Renal cortex interstitium (tissue), 11 donors: ENCODE measurements around the gene TTLL6. TPM values are rescaled to one million over a fixed set of nuclear protein-coding genes. Genes with fewer than 3 reads are reported as not detected.

Source experiments
- DNase-seq, 11 donors: peaks; one replicate each; pipeline ENCODE4 v3.0.0-alpha.2; 2013; ENCODE audit warnings: low read depth in 9 of 11, low spot score in 4 of 11; ENCODE audit errors: extremely low read depth in 1 of 11
- polyA plus RNA-seq, 3 donors: library from polyadenylated mRNA; unstranded; fragments of 120-200 nt; gene quantifications; one replicate each; pipeline ENCODE4 v1.2.1, GENCODE V29; 2013; ENCODE audit not compliant: insufficient read length in 3 of 3

Gene TTLL6
- polyA plus RNA-seq, 3 donors: 0.44 to 0.54 (median 0.52) TPM

DNA sequence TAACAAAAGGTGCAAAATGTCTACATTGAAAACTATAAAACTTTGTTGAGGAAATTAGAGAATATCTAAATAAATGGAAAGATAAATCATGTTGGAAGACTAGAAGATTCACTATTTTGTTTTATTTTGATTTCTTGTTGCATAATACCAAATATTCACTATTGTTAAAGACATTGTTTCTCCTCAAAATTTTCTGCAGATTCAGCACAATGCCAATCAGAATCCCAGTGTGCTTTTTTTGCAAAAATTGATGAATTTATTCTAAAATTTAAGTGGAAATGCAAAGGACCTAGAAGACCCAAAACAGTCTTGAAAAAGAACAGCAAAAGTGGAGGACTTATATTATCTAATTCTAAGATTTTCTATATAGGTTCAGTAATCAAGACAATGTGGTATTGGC, 40.4 kb downstream of the TTLL6 start:
- DNase-seq: no peak

DNA sequence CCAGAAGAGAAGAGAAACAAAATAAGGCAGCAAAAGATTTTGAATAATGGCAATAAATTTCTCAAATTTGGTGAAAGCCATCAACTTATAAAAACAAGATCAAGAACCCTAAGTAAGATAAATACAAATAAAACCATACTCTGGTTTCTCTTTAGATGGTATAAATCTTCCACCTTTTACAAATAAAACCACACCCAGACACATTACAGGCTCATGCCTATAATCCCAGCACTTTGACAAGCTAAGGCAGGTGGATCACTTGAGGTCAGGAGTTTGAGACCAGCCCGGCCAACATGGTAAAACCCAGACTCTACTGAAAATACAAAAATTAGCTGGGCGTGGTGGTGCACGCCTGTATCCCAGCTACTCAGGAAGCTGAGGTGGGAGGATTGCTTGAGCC, 43.8 kb downstream of the TTLL6 start:
- DNase-seq: no peak

DNA sequence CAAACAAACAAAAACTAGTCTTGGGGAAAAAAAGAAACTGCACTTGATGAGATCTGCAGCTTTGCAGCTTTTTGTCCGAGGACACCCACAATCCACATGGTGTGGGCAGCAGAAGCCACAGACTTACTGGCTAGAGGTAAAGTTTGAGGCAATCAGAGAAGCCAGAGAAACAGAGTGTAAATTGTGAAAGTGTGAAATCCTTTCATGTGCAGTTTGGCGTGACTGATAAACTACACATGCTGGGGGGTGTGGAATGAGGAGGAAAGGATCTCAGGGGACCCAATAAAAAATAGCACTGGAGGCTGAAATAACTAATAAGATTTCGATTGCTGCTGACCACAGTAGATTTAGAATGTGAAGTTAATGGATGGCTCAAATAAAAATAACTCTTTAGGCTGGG, 46.1 kb downstream of the TTLL6 start:
- no peak for DNase-seq

DNA sequence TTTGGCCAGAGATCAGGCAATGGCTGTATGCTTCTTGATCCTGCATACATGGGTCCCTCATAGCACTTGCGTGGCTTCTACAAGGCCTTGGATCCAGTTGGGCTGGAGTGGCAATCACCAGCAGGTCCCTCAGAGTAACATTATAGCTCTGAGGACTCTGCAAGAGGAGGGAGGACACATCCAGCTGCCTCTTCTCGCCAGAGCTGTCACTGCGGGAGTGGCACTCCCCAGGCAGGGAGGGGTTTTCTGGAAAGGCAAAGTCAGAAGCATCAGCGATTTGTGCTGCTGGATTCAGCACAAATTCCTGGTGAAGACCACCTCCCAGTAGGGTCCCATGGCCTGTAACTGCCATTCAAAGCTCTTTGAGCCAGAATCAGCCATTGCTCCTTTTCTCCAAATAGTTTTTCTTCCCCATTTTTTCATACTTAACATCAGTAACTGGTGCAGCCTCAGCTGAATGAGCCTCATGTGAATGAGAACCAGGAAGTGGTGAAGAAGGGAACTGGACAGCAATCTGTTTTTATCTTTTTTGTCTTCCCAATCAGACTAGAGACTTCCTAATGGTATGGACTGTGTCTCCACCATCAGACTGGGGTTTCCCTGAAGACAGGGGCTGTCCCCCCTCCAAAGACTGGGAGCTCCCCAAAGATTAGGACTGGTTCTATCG, 47.9 kb downstream of the TTLL6 start:
- DNase-seq: no peak

DNA sequence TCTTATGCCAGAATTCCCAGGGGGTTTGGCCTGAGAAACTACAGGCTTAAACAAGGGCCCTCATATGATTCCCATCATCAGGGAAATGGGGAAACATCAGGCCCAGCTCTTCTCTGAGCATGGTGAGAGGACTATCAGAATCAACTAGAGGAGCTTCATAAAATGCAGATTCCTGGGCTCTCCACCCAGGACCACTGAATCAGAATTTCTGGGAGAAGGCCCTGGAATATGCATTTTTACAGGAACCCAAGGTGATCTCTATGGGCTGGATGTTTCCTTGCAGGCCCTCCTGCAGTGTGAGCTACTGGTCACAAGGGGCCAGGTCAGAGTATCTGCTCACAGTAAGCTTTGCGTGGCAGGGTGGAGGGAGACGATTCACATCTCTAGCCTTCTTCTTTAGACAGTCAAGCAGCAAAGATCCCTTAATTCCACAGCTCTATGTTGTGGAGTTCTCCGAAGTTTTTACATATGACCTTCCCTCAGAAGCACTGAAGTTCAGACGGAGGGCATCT, 49.7 kb downstream of the TTLL6 start:
- DNase-seq: no peak

DNA sequence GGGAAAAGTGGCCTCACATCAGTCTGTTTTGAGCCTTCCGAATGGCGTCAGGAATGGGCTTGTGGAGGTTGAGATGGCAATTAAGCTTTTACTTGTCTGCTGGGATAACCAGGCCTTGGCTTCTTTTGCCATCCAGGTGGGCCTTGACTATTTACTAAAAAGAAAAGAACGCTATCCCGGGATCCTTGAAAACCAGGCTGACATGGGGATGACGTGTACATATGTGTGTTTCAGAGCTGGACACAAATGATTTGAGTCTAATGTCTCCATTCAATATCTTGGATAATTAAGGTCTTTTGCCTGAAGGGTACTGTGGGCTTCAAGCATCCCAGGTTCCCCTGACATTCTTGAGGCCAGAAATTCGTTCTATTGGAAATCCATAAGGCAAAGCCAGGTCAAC, 55.9 kb downstream of the TTLL6 start:
- DNase-seq: no peak

DNA sequence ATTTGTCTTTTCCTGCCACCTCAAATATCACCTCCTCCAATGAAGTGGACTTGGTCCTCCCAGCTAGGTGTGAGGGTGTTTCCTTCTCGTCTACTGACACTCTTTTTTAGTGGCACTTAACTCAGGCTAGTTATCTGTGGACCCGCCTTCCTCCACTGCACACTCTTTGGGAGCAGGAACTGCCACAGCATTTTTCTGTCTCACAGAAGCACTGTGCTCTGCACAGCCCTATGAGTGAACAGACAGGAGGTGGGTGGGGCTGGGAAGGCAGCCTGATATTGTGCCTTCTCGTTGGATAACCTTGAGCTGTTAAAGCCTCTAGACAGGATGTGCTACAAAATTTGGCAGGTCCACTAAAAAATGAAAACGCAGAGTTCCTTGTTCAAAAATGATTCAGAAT, 56.6 kb downstream of the TTLL6 start:
- DNase-seq: no peak

DNA sequence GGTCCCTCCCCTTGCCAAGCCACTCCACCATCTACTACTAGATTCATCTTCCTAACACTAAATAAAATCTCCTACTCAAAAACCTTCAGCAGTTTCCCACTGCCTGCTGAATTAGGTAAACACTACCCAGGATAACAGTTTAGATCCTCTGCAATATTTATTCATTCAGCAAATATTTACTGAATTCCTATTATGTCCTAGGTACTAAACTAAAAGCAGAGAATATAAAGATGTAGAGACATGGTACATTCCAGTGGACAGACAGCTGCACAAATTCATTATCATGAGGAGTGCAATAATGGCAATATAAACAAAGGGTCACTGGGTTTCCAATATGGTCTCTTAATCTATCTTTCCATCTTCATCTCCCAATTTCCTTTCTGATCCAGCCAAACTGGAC, 57.7 kb downstream of the TTLL6 start:
- no peak for DNase-seq

DNA sequence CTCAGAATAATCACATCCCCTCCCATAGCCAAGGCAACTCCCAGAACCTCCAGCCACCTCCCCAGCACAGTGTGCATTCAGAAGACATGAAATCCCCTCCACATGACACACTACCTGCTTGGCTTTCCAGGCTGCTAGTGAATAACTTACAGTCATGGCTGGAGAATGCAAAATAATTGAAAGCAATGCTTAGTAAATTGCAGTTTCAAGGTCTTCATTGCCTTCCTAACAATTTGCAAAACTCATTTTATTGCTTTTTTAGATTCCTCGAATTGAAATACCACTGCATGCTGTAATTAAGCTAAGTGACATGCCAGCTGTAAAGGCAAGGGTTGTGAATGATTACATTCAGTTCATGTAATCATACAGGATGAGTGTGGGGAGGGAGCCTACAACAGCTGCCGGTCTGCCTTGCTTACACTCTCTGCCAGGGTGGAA, 59.5 kb downstream of the TTLL6 start:
- no peak for DNase-seq

DNA sequence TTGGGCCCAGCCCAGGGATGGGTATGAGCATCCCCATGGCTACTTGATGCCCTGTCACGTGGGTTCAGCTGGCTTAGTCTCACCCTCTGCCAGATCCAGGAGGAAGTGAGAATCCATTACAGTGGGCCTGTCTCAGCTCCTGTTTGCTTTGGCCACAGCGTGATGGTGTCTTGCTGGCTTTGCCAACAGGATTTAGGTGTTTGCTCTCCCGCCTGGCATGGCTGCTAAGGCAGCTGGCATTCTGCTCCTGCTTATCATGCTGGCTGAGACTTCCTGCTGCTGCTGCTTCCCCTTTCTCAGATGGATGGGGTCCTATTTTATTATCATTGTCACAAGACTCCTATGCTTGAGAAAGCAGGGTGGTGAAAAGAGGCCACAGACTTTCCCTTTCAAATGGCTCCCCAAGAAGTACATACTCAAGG, 60.2 kb downstream of the TTLL6 start:
- DNase-seq: no peak

DNA sequence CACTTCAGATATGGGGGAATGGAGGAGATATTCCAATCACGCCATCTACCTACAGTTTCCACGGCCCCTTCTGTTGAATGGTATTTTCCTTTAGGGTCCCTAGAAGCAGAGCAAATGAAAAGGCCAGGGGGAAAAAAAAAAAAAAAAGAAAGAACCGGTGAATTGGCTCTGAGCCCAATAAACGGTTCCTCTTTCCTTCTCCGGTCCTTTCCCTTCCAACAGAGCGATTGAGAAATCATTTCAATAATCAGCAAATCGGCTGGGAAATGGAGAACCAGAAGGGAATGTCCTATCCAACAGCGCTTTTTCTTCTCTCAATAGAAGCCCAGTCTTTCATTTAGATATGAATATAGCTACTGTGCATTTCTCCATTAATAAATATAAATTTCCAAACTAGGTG, 61.7 kb downstream of the TTLL6 start:
- no peak for DNase-seq

DNA sequence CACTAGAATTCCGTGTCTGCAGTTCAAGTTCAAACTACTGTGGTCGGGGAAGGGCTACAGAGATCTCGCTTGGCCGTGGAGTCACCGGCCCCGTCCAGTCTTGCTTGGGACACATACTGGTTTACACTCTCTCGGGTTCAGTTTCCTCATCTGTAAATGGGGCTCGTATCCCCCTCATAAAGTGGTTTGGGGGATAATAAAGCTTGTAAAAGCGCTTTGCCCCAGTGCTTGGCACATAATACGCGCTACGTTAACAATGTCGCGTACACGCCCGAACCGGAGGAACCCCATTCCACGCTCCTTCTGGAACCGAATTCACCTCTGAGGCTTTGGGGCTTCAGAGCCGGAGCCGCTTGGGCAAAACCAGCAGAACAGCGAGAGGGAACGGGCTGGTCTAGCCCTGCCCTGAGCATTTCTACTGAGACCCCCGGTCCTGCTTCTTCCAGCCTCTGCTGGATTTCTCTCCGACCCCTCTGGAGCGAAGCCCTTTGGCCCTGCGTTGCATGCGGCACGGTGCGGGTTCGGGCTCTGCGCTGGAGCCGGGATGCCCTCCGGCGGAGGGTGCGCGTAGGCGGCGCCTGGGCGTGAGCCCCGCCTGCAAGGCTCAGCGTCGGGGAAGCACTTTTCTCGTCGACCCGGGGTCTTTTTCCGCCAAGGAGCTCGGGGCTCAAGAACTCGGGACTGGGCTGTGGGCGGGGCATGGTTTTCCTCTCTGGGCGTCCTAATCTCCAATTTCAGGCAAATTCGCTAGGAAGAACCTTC, 62.3 kb downstream of the TTLL6 start:
- DNase-seq: no peak

DNA sequence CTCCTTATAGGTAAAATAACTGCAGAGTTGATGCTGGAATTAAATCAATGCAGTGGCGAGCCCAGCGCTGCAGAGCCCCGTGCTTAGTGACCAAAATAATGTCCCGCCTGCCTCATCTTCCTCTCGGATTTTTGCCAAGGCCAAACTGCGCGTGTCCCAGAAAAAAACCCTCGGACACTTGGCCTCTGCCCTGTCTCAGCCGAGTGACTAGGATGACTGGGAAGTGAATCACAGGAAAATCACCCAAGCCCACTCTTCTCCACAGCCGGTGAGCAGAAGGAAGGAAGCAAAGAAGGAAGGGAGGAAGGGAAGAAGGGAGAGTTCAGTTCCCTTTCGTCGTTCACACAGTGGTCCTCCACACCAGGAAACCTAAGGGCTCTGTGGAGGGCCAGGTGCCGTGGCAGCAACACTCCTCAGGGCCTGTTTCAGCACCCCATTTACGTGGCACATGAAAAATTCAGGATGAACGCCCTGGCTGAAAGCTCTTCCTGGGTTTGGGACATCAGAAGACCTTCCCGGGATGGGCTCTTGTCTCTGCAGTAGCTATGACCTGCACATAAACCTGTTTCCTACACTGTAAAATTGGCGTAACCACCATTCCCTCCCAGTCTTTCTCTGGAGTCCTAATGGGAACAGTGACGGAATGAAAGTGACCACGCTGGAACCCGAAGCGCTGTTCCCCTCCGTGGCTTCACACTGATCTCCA, 63.1 kb downstream of the TTLL6 start:
- no peak for DNase-seq

DNA sequence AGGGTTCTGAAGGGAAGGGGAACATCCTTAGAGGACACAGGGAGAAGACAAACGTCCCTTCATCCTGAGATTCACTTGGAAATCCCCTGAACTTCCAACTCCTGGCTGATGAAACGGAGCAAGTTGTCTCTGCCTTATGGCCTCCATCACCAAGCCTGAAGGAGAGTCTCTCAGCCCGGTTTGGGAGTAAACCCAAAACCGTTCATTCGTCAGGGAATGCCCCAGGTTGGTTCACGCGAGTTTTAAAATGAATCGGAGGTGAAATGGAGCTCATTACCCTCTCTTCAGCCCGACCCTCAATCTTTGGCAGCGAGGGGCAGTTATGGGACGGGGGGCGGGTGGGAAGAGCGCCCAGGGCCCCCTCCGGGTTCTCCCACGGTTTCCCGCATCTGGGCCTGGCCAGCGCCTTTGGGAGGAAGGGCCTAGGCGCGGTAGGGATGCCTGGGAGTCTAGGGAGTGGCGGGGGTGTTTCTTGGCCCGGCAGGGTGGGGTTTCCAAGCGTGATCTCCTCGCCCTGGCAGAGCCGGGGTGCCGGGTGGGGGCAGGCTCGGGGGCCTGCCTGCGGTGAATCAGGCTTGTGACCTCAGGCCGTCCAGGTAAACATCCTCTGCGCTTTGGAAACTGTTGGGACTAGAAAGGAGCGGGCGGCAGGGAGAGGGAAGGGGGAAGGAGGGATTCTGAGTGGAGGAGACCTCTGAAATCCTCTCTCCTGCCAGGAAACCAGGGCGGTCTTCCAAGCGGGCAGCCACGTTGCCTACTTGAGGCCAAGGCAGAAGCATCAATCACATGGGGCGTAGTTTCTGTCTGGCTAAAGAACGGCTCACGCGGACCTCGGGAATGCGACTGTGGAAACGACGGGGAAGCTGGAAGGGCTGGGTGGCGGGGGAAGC, 64.4 kb downstream of the TTLL6 start:
- DNase-seq: no peak

DNA sequence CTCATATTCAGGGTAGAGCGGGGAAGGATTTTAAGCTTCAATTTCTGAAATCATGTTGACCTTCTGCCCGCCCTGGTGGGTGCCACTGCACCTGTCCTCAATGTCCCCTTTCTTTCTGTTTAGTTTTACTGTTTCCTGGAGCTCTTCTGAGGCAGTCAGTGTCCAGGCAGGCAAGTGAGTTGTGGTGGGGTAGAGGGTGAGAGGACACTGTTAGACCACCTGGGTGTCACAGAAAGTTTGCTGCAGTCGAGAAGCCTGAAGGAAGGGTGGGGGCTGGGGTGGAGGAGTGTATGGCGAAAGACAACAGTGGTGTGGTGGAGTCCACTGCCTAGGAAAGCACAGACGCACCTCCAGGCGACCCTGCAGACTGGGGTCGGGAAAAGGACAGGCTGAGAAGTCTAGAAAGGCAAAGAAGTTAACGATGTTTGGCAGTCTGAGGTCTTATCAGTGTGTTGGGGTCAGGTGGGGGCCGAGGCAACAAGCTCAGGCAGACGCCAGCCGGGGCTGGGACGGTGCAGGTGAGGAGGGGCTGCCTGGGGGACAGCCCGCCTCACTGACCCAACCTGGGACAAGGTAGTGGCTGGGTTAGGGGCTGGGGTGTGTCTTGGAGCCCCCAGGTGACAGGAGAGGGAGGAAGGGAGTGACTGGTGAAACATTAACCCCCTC, 65.2 kb downstream of the TTLL6 start:
- DNase-seq: no peak

DNA sequence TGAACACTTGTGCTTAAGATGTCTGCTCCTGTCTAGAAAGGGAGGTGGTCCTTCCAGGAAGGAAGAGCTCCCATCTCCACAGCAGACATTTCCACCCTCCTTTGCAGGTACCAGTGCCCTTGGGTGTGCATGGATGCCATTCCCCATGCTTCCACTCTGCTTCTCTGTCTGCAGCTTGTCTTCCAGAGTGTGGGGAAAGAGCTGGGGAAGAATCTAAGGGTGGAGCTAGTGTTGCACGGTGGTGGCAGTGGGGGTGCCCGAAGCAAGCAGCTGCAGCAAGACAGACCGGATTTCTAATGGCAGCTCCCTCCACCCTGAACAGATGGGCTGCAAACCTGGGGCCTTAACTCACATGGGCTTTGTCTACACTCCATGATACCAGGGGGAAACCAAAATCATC, 65.9 kb downstream of the TTLL6 start:
- DNase-seq: no peak

DNA sequence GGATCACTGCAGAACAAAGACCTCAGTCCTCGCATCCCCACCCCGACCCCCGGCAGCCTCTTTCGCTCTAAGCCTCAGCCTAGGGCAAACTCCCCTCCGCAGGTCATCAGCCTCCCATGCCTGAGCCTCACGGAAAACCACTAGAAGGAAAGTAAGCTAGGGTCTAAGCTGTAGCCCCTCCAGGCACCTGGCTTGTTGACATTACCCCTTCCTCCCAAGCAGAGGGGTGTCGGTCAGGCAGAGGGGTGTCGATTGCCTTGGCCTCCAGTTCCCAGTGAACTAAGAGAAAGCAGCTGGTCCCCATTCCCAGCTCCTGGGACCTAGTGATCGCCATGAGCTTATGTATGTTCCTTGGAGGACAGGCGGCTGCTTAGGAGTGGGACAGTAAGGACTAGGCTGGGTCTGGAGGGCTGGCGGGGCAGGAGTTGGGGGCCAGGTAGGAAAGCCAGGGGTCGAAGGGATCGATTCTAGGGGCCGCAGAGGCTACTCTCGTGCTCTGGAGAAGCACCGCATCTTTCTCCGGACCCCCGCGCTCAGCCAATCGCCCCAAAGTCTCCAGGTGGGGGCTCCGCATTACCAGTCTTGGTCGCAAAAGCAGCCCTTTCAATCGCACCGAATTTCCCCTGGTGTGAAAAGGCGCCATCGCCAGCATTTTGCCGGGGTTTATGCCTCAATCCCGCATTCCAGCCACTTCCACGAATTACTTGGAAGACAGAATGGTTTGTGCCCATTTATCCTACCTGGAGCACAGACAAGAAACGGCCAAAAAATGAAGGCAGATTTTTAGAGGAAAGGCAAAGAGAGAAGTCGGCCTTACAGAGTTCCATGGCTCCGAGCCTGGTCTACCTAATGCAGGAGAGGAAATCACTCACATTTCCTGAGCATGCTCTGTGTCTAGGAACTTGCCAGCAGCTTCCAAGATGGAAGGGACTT, 67.1 kb downstream of the TTLL6 start:
- no peak for DNase-seq
